ENCODE results near the gene RNF157. TPM values are rescaled to one million over a fixed set of nuclear protein-coding genes. Genes with fewer than 3 reads are reported as not detected.

The RNF157 gene
- 43.5 and 45.9 TPM in 2 replicates for total RNA-seq
- long read RNA-seq, partial matches to known transcripts: 10 of 14 reads
- long read RNA-seq, other reads (novel, unspliced or antisense): 3 of 14 reads

DNA sequence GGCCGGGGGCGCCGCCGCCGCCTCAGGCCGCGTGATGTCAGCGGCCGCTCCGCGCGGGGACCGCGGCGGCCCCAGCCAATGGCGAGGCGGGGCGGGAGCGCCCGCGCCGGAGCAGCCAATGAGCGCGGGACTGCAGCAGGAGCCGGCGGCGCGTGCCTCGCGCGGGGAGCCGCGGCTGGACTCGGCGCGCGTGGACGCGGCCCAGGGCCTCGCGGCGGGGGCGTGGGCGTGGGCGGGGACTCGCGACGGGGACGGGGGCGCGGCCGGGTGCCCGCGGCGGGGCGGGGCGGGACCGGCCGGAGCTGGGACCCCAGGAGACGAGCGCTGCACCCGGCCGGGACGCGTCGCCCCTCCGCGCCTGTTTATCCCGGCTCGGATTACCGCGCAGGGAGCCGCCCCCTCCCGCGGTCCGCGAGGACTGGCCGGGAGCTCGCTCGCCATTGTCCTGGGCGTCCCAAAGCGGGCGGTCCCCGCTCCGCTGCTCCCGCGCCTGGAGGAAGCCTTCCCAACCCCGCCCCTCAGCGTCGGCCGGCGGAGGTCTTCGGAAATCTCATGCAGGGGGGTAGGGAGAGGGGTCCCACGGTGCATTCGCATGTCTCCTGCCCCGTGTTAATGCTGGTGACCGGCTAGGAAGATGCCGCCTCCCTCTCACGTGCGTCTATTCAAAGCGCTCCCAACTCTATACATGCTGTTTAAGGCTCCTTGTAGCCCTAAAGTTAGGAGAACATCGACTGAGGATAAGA lies at the start of gene RNF157:
Gene RNF157, minus strand, starts transcription at position 33 of the 743 bp plus-strand sequence. CDS start 253 bp downstream, outside the sequence.
- Mint-ChIP-seq H3K9me3 (ENCODE audit: low read depth) (no peaks in the 10 kb centered on the region), H3K27me3 (peaks cover 6% of the 10 kb centered on the region), H3K27ac (peak within 1 kb of the TSS; percentile 90), H3K36me3 (ENCODE audit: insufficient read depth) (no peaks in the 10 kb centered on the region), H3K4me3 (ENCODE audit: low read depth) (peak within 1 kb of the TSS; percentile 88), H3K4me1 (ENCODE audit: low read depth) (peaks cover 23% of the 10 kb centered on the region)
- TF ChIP-seq, protein P1, sequence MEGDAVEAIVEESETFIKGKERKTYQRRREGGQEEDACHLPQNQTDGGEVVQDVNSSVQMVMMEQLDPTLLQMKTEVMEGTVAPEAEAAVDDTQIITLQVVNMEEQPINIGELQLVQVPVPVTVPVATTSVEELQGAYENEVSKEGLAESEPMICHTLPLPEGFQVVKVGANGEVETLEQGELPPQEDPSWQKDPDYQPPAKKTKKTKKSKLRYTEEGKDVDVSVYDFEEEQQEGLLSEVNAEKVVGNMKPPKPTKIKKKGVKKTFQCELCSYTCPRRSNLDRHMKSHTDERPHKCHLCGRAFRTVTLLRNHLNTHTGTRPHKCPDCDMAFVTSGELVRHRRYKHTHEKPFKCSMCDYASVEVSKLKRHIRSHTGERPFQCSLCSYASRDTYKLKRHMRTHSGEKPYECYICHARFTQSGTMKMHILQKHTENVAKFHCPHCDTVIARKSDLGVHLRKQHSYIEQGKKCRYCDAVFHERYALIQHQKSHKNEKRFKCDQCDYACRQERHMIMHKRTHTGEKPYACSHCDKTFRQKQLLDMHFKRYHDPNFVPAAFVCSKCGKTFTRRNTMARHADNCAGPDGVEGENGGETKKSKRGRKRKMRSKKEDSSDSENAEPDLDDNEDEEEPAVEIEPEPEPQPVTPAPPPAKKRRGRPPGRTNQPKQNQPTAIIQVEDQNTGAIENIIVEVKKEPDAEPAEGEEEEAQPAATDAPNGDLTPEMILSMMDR (IDR thresholded peaks at IDR 0.05; ENCODE audit: unreplicated experiment): no peak
- DNase-seq (ENCODE audit: low spot score, unreplicated experiment): peak; percentile 73

DNA sequence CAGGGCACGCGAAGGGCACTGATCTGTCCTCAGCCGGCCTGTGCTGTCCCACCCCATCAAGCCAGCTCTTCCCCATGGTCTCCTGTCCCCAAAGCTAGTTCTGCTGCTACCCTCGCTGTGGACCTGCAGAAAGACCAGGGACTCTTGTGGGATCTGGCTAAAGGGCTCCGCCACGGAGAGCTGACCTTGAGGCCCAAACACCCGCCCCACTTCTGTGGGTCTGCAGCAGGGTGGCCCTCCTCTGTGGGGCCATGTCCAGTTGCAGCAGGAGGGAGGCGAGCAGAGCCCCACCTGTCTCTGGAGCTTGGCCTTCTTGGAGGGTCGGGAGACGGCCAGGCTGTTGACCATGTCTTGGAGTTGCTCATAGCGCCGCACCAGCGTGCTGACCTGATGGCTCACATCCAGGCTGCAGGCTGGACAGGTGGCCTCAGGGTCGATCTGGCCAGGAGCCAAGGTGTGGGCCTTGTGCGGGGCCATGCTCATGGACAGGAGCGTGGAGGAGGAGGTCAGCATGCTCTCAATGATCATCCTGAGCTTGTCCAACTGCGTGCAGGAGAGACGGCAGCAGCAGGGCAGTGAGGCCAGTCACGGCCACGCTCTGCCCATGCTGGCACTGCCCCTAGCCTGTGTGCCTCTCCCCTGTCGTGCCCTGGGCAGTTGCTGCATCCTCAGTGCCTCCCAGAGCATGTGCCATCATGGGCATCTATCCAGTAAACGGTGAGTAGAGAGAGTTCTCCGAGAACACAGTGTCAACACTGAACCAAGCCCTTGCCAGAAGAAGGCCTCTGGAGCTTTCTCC lies 41.5 kb upstream of the RNF157 start:
- no peak overlapping the region for H3K4me3 Mint-ChIP-seq (ENCODE audit: low read depth)
- H3K36me3 Mint-ChIP-seq (ENCODE audit: insufficient read depth): peaks cover 2% of the 10 kb centered on the region
- H3K27ac Mint-ChIP-seq: no peak overlapping the region
- TF ChIP-seq, protein P1 (IDR thresholded peaks at IDR 0.05; ENCODE audit: unreplicated experiment): no peak
- no peaks in the 10 kb centered on the region for H3K27me3 Mint-ChIP-seq
- H3K9me3 Mint-ChIP-seq (ENCODE audit: low read depth): no peaks in the 10 kb centered on the region
- no peaks in the 10 kb centered on the region for H3K4me1 Mint-ChIP-seq (ENCODE audit: low read depth)
- DNase-seq (ENCODE audit: low spot score, unreplicated experiment): no peak

DNA sequence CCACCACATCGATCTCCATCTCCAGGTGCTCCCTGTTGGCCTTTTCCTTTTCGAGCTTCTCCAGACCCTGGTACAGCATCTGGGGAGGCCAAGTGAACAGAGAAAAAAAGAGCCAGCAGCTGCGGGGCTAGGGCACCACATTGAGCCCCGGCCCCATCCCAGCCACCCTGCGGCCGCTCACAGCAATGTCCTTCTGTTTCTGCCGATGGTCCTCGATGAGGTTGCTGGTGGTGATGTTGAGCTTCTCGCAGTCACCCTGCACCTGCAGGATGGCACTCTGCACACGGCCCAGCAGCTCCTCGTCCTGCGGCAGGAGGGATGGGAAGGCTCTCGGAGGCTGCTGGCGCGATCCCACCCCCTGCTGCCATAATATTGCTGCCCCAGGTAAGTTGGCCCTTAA lies 40.4 kb upstream of the RNF157 start:
- TF ChIP-seq, protein P1 (IDR thresholded peaks at IDR 0.05; ENCODE audit: unreplicated experiment): no peak

GRCh38 chr17:76279742-76280287 lies 39.5 kb upstream of the RNF157 start:
- H3K9me3 Mint-ChIP-seq (ENCODE audit: low read depth): no peaks in the 10 kb centered on the region
- no peak overlapping the region for H3K27ac Mint-ChIP-seq
- H3K36me3 Mint-ChIP-seq (ENCODE audit: insufficient read depth): peaks cover 2% of the 10 kb centered on the region
- DNase-seq (ENCODE audit: low spot score, unreplicated experiment): no peak
- H3K4me3 Mint-ChIP-seq (ENCODE audit: low read depth): no peak overlapping the region
- H3K27me3 Mint-ChIP-seq: no peaks in the 10 kb centered on the region
- no peaks in the 10 kb centered on the region for H3K4me1 Mint-ChIP-seq (ENCODE audit: low read depth)
- TF ChIP-seq, protein P1 (IDR thresholded peaks at IDR 0.05; ENCODE audit: unreplicated experiment): no peak

More for the DNA sequence above, 40.4 kb upstream of the RNF157 start:
- Mint-ChIP-seq H3K9me3 (ENCODE audit: low read depth) (no peaks in the 10 kb centered on the region), H3K27ac (no peak overlapping the region), H3K36me3 (ENCODE audit: insufficient read depth) (peaks cover 2% of the 10 kb centered on the region), H3K27me3 (no peaks in the 10 kb centered on the region), H3K4me3 (ENCODE audit: low read depth) (no peak overlapping the region), H3K4me1 (ENCODE audit: low read depth) (no peaks in the 10 kb centered on the region)
- no peak for DNase-seq (ENCODE audit: low spot score, unreplicated experiment)
